ENCODE measurements around the gene DNAL4. TPM values are rescaled to one million over a fixed set of nuclear protein-coding genes. Genes with fewer than 3 reads are reported as not detected.

DNAL4 gene
- total and polyA plus RNA-seq, 2 donors (not counting 1 experiment from before 2014, with no cell fraction given) = 9.9 to 10.3 TPM

DNA sequence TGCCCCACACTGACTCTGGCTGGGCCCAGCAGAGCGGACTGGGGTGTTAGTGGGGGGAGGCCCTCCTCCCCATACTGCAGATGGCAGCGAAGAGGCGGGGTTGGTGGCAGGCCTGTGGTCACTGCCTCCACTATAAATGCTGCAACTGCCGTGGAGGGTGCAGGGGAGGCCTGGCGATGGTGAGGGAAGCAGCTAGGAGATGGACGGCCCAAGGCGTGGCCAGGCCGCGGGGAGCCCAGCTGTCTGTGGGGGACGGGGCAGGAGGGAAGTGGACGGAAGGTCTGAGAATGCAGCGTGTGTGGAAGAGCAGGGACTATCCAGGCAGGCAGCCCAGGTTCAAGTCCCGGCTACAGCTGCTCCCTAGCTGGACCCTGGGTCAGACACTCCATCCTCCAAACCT lies 18.3 kb downstream of the DNAL4 start:
- POLR2A ChIA-PET = interaction anchor here (0.6 kb wide), 1 partner anchor 28 kb away, joined by 3 read pairs; no protein-coding TSS in a partner anchor
- Histone ChIP-seq H3K9me3 (ENCODE audit: control extremely low read depth in 1 of 3, control insufficient read depth in 2 of 3, insufficient read depth in 1 of 3, low read length in 2 of 3) (no peaks in the 10 kb centered on the region), H2AFZ (ENCODE audit: insufficient read depth, low read depth, low read length, poor library complexity, severe bottlenecking) (no peak overlapping the region)

DNA sequence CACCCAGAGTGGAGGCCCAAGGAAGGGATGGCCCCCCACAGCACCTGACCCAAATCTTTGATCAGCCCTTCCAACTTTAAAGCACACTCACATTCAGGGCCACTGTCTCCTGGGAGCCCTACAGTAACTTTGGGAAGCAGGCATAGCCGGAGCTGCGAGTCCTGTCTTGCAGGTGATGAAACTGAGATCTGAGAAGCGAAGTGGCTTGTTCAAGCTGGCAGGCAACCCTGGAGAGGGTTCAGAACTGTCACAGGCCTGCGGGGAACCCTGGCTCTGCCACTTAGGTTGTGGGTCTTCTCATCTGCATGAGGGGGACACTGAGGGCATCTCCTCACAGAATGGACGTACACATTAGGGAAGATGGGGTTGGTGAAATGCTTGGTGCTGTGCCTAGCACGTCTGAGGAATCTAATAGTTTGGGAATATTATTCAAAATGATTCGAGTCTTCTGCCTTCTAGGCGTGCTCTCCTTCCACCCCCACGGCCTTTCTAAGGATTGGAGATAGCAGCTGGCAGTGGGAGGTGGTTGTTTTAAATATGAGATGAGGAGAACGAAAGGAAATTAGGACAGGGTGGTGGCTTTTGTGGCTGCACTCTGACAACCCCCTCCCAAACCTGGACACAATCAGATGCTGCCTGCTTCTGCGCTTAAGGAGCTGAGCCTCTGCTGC lies 19.3 kb downstream of the DNAL4 start:
- ChIA-PET CTCF (interaction anchor here (1.3 kb wide), 1 partner anchor 8 kb away, joined by 3 read pairs; no protein-coding TSS in a partner anchor), POLR2A (no interaction called here)
- Histone ChIP-seq H3K9ac (ENCODE audit: low read length) (no peak overlapping the region), H3K4me1 (ENCODE audit: control insufficient read depth in 2 of 2, insufficient read depth in 2 of 2, low read length in 2 of 2) (no peaks in the 10 kb centered on the region), H3K27me3 (replicated peaks in 1 of 4; ENCODE audit: control extremely low read depth in 1 of 4, control insufficient read depth in 3 of 4, insufficient read depth in 4 of 4, low read length in 3 of 4) (no peaks in the 10 kb centered on the region), H3K9me3 (ENCODE audit: control extremely low read depth in 1 of 3, control insufficient read depth in 2 of 3, insufficient read depth in 1 of 3, low read length in 2 of 3) (no peaks in the 10 kb centered on the region), H3K4me3 (ENCODE audit: control extremely low read depth in 1 of 5, extremely low read depth in 1 of 5, insufficient read depth in 1 of 5, low read depth in 2 of 5, low read length in 4 of 5) (no peak overlapping the region), H3K36me3 (replicated peaks in 1 of 2; ENCODE audit: control extremely low read depth in 1 of 2, control insufficient read depth in 1 of 2, extremely low read depth in 1 of 2, insufficient read depth in 2 of 2, low read length in 1 of 2) (peaks cover 0 to 6% of the 10 kb centered on the region in 2 experiments), H3K27ac (ENCODE audit: low read length in 2 of 2) (no peak overlapping the region), H2AFZ (ENCODE audit: insufficient read depth, low read depth, low read length, poor library complexity, severe bottlenecking) (no peak overlapping the region), H4K20me1 (ENCODE audit: control insufficient read depth, insufficient read depth, low read length, poor library complexity, severe bottlenecking) (no peaks in the 10 kb centered on the region), H3K79me2 (ENCODE audit: control insufficient read depth, insufficient read depth, low read length) (no peaks in the 10 kb centered on the region), H3K4me2 (replicated peaks; ENCODE audit: low read depth, low read length, poor library complexity, severe bottlenecking) (no peak overlapping the region)
- ATAC-seq (ENCODE audit: low read depth) (no peak), DNase-seq (no peak)
- intact Hi-C loops (cut with micrococcal nuclease) = no loop called here
- Mint-ChIP-seq H3K4me3 (no peak overlapping the region), H3K27ac (no peak overlapping the region), H3K4me1 (no peaks in the 10 kb centered on the region), H3K27me3 (no peaks in the 10 kb centered on the region), H3K9me3 (ENCODE audit: insufficient read depth) (no peaks in the 10 kb centered on the region)
- 80% methylated on average over 8 of the region's 11 CpGs for WGBS (ENCODE audit: insufficient coverage)
- TF ChIP-seq, protein P1, sequence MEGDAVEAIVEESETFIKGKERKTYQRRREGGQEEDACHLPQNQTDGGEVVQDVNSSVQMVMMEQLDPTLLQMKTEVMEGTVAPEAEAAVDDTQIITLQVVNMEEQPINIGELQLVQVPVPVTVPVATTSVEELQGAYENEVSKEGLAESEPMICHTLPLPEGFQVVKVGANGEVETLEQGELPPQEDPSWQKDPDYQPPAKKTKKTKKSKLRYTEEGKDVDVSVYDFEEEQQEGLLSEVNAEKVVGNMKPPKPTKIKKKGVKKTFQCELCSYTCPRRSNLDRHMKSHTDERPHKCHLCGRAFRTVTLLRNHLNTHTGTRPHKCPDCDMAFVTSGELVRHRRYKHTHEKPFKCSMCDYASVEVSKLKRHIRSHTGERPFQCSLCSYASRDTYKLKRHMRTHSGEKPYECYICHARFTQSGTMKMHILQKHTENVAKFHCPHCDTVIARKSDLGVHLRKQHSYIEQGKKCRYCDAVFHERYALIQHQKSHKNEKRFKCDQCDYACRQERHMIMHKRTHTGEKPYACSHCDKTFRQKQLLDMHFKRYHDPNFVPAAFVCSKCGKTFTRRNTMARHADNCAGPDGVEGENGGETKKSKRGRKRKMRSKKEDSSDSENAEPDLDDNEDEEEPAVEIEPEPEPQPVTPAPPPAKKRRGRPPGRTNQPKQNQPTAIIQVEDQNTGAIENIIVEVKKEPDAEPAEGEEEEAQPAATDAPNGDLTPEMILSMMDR (IDR thresholded peaks at IDR 0.05) = no peak
- TF ChIP-seq EZH2 (IDR thresholded peaks at IDR 0.05; ENCODE audit: borderline replicate concordance, insufficient read depth, low read depth, low read length, poor library complexity, severe bottlenecking) = no peak

More for the DNA sequence above, 18.3 kb downstream of the DNAL4 start:
- peaks cover 0 to 9% of the 10 kb centered on the region in 2 experiments for H3K36me3 ChIP-seq (replicated peaks in 1 of 2; ENCODE audit: control extremely low read depth in 1 of 2, control insufficient read depth in 1 of 2, extremely low read depth in 1 of 2, insufficient read depth in 2 of 2, low read length in 1 of 2)
- H3K4me2 ChIP-seq (replicated peaks; ENCODE audit: low read depth, low read length, poor library complexity, severe bottlenecking) = no peak overlapping the region
- H3K4me3 ChIP-seq (ENCODE audit: control extremely low read depth in 1 of 5, extremely low read depth in 1 of 5, insufficient read depth in 1 of 5, low read depth in 2 of 5, low read length in 4 of 5) = no peak overlapping the region
- Mint-ChIP-seq H3K27ac (no peak overlapping the region), H3K4me3 (no peak overlapping the region), H3K27me3 (no peaks in the 10 kb centered on the region), H3K9me3 (ENCODE audit: insufficient read depth) (no peaks in the 10 kb centered on the region), H3K4me1 (no peaks in the 10 kb centered on the region)
- TF ChIP-seq, protein P1 (IDR thresholded peaks at IDR 0.05) = no peak
- no peak for TF ChIP-seq EZH2 (IDR thresholded peaks at IDR 0.05; ENCODE audit: borderline replicate concordance, insufficient read depth, low read depth, low read length, poor library complexity, severe bottlenecking)
- no peaks in the 10 kb centered on the region for H4K20me1 ChIP-seq (ENCODE audit: control insufficient read depth, insufficient read depth, low read length, poor library complexity, severe bottlenecking)
- CTCF ChIA-PET = no interaction called here
- no peak overlapping the region for H3K9ac ChIP-seq (ENCODE audit: low read length)
- no peaks in the 10 kb centered on the region for H3K27me3 ChIP-seq (replicated peaks in 1 of 4; ENCODE audit: control extremely low read depth in 1 of 4, control insufficient read depth in 3 of 4, insufficient read depth in 4 of 4, low read length in 3 of 4)
- DNase-seq = no peak
- H3K27ac ChIP-seq (ENCODE audit: low read length in 2 of 2) = no peak overlapping the region
- no peaks in the 10 kb centered on the region for H3K79me2 ChIP-seq (ENCODE audit: control insufficient read depth, insufficient read depth, low read length)
- no peaks in the 10 kb centered on the region for H3K4me1 ChIP-seq (ENCODE audit: control insufficient read depth in 2 of 2, insufficient read depth in 2 of 2, low read length in 2 of 2)
- ATAC-seq (ENCODE audit: low read depth) = no peak
- intact Hi-C loops (cut with micrococcal nuclease) = no loop called here
- 89% methylated on average over 5 of the region's 13 CpGs for WGBS (ENCODE audit: insufficient coverage)

Measured in B cell (primary cell).